Measurements from ENCODE around the gene PAF1.

PAF1 gene

DNA sequence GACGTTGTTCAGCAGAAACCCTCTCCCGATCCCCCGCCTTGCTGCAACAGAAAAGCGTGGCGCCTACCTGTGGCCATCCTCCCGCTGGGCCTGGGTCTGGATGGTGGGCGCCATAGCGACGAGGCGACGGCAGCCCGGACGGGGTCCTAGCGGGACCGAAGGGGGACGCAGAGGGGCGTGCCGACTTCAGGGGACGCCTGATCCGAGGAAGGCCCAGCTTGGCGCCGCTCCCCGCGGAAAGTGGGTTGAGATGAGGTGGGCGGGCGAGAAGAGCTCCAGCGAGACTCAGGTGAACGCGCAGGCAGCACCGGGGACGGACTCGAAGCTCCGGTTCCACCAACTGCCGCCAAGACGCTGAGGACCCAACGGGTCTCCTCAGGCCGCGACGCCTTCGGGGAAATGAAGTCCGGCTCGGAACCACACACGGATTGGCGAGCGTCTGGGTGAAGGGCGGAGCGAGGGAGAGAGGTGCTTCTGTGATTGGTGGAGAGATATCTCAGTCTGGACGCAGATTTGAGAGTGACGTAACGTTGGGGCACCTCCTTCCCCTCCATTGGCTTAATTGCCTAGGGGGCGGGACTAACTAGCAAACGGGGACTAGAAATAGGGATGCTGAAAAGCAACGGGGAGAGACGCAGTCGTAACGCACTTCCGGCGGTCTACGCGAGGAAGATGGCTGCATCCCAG is at the start of gene PAF1, which contains the start of gene MED29:
Gene PAF1, minus strand, starts transcription at position 356 of the 687 bp plus-strand sequence. Its CDS starts 242 bp downstream, at position 114.
Gene MED29, plus strand, starts transcription at position 628 of the 687 bp plus-strand sequence. Its CDS starts 45 bp downstream, at position 673.
- peak; percentile 99 for DNase-seq

- no peak for DNase-seq
Measured at GRCh38 chr19:39438270-39438934, 47.5 kb upstream of the PAF1 start.

DNA sequence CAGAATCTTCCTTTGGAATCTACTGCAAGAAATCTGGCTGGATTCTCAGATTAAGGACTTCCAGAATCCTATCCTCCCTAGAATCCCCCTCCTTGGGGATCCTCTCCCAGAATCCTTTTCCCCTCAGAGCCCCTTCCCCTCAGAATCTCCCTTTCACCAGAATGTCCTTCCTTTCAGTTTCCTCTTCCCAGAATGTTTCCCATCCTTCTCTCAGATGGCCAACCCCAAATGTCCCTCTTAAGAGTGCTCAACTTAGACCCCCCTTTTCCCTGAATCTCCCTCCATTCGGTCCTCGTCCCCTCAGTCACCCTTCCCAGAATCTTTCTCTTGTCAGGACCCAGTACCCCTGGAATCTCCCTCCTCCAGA is 45.4 kb upstream of the PAF1 start:
- no peak for DNase-seq

DNA sequence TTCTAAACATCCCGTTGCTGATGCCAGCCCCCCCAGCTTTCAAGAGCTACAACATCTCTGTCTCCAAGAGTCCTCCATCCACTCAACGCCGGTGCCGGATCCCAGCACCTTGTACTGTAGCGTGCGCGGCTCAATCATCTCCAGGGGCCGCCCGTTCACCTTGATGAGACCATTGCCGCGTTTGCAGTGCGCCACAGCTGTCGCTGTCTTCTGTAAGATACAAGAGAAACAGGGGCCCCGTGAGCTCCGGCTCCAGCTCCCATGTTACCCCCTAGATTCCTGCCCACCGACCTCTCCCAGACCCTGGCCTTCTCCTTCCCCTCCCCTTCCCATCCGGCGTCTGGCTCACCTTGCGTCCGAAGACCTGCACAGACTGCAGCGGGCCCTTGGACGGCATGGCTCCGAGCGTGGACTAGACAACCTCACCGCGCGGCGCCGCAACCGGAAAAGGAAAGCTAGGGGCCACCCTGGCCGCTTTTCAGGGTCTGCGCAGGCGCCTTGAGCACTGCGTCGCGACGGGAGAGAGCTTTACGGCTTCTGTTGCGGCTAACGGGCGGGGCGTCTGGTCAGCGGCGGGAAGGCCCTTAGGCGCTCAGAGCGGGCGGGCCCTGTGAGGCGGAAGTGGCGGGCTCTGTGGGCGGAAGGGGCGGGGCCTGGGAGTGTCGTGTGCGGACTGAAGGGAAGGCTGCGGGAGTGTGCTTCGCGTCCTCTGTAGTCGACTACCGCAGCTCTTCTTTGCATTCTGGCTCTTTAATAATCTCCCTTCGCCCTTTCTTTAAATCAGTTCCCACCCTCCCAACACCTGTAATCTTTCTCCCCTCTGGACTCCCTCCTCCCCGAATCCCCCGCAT is 44.8 kb upstream of the PAF1 start, which contains the start of gene RPS16:
Gene RPS16, minus strand, starts transcription at position 451 of the 851 bp plus-strand sequence. Its CDS starts 54 bp downstream, at position 397.
- peak; percentile 97 for DNase-seq

DNA sequence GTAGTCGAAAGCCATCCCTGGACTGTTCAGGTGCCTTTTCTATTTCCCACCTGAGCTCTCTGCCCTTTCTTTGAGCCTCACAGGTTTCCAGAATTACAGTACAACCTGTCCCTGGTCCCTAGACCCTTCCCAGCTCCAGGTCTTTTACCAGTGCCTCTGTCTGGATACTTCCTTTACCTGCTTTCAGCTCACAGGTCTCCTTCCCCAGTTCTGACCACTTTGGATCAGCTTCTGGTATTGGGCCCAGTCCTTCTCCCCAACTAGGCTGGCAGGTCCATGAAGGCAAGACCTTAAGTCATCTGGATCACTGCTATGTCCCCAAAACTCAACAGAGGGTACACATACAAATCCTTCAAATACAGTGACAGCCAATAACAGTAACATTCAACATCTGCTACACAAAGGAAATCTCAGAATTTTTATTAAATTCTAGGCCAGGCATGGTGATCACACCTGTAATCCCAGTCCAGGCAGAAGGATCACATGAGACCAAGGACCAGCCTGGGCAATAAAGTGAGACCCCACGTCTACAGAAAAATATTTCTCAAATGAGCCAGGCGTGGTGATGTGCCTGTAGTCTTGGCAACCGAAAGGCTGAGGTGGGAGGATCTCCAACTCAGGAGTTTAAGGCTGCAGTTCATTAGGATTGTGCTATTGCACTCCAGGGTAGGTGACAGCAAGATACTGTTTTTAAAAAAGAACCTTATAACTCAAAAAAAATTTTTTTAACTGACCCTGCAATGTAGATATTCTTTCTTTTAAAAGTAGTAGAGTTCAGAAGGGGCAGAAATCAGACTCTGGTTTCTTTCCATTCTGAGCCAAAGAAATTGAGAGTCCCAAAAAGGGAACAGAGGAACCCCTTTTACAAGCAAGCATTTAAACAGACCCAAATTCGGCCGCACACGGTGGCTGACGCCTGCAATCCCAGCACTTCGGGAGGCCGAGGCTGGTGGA is 43.5 kb upstream of the PAF1 start:
- DNase-seq: no peak

DNA sequence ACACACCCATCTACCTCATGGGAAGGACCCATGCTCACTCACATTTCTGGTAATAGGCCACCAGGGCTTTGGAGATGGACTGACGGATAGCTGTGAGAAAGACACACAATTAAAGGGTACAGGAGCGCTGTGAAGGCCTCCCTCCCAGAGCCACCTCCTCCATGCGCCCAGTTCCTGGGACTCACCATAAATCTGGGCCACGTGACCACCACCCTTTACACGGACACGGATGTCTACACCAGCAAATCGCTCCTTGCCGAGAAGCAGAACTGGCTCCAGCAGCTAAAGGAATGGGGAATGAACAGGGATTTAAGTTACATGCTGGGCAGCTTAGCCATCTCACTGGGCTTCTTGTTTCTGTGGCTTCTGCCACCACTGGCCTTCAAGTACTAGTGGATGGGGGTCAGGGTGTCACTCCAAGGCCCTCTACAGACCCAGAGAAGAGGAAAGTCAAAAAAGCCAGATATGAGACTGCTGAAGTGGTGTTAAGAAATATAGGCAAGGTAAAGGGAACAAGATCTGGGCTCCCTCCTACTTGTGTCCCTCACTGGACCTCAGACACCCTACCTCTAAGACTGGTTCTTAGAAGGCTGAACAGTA is 42.7 kb upstream of the PAF1 start:
- DNase-seq: no peak

DNA sequence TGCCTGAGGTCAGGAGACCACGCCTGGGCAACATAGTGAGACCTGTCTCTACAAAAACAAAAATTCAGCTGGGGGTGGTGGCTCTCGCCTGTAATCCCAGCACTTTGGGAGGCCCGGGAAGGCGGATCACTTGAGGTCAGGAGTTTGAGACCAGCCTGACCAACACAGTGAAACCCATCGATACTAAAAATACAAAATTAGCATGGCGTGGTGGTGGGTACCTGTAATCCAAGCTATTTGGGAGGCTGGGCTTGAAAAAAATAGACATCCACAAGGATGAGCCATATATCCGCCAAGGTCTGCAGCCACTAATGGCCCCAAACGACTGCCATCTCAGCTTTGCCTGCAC is 41.7 kb upstream of the PAF1 start:
- no peak for DNase-seq

DNA sequence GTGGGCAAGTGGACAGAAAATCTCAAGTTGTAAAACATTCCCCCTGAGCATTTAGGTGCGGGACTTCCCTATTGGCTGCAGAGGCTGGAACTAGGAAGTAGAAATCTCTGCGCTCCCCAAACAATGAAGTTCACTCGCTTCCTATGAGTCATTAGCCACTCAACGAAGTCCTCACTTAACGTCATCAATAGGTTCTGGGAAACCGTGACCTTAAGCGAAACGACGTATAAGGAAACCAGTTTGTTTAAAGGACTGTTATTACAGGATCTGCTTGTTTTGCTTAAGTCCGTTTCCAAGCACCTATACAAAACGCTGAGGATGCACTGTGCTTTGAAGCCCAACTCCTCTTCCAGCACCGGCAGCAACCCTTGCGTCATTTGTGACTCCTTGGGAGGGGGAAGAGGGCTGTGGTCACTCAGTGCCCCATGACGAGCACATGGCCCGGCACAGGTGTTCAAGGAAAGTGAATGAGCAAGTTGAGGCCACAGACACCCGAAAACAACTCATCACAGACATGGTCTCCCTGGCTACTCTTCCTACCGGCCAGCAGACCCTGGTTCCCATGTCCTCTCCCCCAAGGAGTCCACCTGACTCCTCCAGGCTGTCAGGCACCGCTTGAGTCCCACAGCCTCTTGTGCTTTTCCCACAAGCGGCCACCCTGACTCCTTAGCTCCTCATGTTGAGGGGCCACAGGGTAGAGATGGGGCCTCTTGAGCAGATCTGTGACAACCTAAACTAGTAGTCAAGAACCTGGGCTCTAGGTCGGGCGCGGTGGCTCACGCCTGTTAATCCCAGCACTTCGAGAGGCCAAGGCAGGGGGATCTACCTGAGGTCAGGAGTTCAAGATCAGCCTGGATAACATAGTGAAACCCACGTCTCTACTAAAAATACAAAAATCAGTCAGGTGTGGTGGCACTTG is 40.0 kb upstream of the PAF1 start:
- DNase-seq: no peak

- DNase-seq: no peak
Measured at GRCh38 chr19:39428283-39429112, 37.6 kb upstream of the PAF1 start.

GRCh38 chr19:39427707-39428106 is 36.8 kb upstream of the PAF1 start:
- DNase-seq: no peak

DNA sequence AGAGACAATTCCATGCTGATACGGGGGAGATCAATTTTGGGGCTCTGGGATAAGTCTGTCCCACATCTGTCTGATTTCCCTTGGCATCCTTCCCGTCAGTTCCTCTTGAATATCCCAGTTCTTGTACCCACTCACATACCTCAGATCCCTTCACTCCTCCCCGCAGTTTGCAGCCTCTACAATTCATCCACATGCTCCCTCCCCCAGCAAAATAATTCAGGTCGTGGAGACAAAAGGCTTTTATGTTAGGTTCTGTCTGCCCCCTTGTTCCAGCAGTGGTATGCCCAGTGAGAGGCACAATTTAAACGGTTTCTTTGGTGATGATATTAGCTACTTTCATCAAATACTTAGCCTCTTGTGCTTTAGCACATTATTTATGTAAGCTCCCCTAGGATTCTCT is 35.3 kb upstream of the PAF1 start:
- no peak for DNase-seq

- DNase-seq: no peak
Measured at GRCh38 chr19:39425744-39426143, 34.8 kb upstream of the PAF1 start.

DNA sequence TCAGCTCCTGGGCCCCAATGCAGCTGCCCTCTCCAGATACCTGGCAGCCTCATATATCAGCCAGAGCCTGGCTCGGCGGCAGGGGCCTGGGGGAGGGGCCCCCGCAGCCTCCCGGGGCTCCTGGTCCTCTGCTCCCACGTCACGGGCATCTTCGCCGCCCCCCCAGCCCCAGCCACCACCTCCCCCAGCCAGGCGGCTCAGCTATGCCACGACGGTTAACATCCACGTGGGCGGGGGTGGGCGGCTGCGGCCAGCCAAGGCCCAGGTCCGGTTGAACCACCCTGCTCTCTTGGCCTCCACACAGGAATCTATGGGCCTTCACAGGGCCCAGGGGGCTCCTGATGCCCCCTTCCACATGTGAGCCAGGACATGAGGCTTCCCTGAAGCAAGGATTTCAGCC is 34.0 kb upstream of the PAF1 start:
- DNase-seq: no peak

GRCh38 chr19:39423258-39424086 is 32.6 kb upstream of the PAF1 start:
- no peak for DNase-seq

- no peak for DNase-seq
Measured at GRCh38 chr19:39422020-39422419, 31.1 kb upstream of the PAF1 start.

DNA sequence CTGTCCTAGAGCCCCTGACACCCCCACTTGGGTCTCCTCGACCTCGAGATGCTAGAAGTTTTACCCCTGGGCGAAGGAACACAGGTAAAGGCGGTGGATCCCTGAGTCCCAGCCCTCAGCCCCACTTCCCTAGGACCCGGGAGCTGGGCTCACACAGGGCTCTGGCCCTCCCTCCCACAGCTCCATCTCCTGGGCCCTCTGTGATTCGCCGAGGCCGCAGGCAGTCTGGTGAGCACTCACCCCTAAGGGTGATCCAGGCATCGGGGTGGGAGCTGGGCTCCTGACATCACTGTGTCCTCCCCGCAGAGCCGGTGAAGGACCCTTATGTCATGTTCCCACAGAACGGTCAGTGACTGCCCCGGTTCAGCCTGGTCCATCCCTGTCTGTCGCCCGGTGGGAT is 29.9 kb upstream of the PAF1 start:
- DNase-seq: no peak

GRCh38 chr19:39419003-39419402 is 28.1 kb upstream of the PAF1 start:
- DNase-seq: no peak

- no peak for DNase-seq
Measured at GRCh38 chr19:39417463-39418181, 26.7 kb upstream of the PAF1 start.
